GM19035 (cell line): ENCODE results near the gene PLCXD3.
A peak's percentile ranks its signal among the peaks of the same experiment; 100 is the strongest.

ENCODE experiments used
- ATAC-seq: cut with Tn5 transposase; IDR thresholded peaks from one replicate; pipeline ENCODE4 v1.9.1; 2021; ENCODE audit not compliant: unreplicated experiment

Gene PLCXD3

GRCh38 chr5:41289970-41290464 lies 220.4 kb downstream of the PLCXD3 start:
- ATAC-seq: no peak

- ATAC-seq: no peak
Observed at GRCh38 chr5:41286696-41287095, 223.7 kb downstream of the PLCXD3 start.

DNA sequence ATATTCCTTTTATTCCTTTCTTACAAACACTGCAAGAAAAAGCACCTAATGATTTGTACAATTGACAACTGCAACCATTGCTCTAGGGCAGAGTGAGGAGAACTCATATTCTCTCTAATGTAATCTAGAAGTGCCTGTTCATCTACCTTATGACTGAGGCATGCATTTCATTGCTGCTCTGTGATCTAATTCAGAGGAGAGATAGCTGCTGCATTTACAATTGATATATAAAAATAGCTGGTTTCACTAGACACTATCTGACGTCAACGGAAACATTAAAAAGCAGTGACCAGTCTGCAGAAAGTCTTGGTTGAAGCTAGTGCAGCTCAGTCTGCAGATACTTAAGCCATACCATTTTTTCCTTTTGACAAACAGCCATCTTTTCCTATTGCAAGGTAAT lies 224.2 kb downstream of the PLCXD3 start:
- ATAC-seq: no peak

- no peak for ATAC-seq
Observed at GRCh38 chr5:41284938-41285337, 225.5 kb downstream of the PLCXD3 start.

DNA sequence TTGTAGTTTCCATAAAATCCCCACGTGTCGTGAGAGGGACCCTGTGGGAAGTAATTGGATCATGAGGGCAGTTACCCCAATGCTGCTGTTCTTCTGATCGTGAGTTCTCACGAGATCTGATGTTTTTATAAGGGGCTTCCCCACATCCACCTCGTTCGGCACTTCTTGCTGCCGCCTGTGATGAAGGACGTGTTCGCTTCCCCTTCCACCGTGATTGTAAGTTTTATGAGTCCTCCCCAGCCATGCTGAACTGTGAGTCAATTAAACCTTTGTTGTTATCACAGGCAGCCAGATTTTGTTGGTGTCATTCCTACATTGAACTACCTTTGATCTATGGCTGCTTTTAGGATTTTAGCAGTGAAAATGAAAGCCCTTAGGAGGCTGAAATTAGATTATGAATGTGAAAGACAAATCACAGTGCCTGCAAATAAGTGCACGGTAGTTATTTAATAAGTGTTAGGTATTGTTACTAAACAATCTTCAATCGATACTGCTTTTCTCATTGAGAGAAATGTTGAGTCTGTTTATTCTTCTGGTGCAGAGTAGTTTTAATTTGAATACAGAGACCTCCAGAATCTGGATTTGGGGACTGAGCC lies 229.1 kb downstream of the PLCXD3 start:
- ATAC-seq: no peak

DNA sequence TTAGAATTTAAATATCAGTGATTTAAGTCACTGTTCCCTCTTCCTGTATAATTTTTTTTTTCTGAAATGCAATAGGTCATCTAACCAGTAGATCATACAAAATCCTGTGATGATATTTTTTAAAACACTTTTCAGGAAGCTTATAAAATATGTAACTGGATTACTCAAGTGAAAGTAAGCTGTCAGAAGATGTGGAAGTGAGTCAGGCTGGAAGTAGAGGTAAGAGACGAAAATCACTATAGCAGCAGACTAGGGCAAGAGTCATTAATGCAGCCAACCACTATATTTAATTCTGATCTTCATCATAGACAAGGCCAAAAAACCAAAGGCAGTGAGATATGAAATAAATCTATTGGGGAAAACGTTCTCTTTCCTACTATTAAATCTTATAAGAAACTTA lies 231.4 kb downstream of the PLCXD3 start:
- no peak for ATAC-seq

GRCh38 chr5:41277476-41278245 lies 232.7 kb downstream of the PLCXD3 start:
- no peak for ATAC-seq

DNA sequence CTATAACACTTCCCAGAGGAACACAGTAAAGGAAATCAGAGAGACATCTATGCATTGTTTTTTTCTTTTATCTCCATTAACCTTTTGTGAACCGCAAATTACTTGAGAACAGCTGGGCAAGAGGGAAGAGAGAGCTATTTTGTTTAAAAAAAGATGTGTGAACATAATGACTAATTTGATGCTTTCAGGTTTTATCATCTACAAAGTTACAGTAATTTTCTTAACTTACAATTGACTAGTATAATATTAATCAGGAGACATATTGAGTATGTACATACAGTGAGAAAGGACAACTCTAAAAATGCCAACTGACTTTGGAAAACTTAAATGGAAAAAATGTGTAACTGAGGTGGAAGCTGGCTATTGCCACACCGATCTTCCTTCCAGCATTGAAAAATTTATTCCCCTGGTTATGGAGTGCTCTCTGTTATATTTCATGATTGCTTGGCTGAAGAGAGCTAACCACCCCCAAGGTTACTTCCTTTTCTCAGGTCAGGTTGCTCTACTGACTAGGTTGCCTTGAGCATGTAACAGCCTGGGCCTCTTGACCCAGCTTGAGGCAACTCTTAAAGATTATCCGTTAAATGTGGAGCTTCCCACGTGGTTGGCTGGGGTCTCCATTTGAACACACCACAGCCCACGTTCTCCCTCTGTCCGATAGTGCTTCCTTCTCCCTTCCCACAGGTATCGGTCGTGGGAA lies 234.4 kb downstream of the PLCXD3 start:
- peak; percentile 61 for ATAC-seq

DNA sequence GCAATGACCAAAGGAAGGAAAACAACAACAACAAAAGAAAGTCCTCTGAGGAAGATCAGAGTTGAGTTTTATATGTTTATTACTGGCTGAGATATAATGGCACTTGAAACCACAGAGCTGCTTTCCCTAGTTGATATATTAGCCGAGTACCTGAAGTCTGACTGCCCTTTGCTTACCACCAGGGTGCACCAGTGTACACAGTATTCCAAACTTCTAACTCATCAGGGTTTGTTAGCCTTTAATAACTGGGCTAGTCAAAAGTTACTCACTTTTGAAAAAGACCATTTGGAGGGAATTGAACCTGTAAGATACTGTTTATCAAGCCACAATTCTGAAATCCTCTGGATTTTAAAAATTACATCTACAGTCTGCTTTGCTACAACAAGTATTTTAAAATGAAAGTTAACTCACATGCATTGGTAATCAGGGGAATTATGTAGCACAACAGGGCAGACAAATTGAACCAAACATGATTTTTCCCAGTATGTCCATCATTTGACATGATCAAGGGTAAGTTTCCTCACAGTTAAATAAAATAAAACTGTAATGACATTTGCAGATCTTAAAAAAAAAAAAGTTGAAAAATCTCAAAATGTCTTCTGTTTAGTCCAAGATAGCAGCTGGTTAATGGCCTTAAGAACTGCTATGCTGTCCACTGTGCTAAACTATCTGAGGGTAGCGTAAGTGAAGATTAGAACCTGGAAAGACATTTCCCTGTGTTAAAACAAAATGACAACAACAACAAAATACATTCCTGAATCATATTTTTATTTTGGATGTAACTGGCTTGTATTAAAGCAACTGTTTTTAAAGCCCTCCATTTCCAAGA lies 239.8 kb downstream of the PLCXD3 start:
- peak; percentile 90 for ATAC-seq

GRCh38 chr5:41268894-41269293 lies 241.5 kb downstream of the PLCXD3 start:
- no peak for ATAC-seq

DNA sequence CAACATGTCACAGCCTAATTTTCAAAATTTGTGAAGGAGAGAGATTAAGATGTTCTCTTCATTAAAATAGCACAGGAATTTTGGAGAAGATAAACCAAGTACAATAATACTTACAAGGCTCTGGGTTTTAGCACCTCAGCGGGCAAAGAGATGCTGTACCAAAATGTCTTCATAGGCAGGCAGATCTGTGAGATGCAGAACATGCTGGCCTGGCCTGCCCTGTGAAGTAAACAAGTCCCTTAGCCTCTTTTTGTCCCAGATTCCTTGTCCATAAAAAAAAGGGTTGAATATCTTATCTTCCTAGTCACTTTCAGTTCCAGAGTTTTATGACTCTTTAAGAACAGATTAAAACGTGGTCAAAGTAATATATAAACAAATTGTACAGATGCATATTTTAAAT lies 244.0 kb downstream of the PLCXD3 start:
- no peak for ATAC-seq

DNA sequence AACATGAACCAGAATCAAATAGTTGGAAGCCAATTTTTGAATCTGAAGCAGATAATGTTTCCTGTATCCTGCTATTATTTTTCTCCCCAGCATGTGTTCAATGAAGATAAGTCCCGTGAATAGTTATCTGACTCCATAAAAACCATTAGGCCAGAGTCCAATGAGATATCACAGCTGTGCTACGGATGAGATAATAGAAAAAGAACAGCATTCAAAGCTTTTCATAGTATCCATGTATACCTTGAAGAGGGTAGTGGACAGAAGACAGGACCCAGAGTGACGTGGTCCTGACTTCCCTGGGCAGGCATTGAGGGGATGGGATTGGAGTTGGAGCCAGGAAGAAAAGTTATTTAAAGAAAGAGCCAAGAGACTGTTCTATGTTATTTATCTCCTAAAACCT lies 246.4 kb downstream of the PLCXD3 start:
- no peak for ATAC-seq

DNA sequence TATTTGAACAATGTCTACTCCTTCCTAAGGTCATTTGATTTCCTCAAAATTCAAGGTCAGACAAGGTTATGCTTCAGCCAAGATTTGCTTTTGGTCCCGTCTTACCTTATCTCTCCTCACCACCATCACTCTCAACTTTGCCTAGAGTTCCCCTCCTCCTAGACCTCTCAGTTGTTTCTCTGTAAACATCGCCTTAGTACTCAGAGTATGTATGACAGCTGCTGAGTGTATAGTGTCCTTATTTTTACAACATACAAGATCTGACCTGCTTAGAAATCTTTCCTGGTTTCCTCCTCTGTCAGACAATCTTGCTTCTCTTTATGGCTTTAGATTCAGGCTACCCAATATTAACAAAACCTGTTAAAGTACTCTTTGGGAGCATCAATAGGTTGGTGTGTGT lies 247.1 kb downstream of the PLCXD3 start:
- no peak for ATAC-seq
